22Rv1 (cell line): Measurements from ENCODE around the gene ARHGAP27.

ENCODE experiments used
- H3K27ac ChIP-seq: fragments of 450-650 bp; 2 replicates; pipeline ENCODE4 v1.5.1; 2017
- CTCF ChIP-seq: fragments of 450-650 bp; IDR thresholded peaks from 2 replicates; pipeline ENCODE4 v1.5.1; 2017; ENCODE audit warnings: mild to moderate bottlenecking
- ZFX ChIP-seq: fragments of 450-650 bp; IDR thresholded peaks from 2 replicates; pipeline ENCODE4 v1.6.1; 2017; ENCODE audit warnings: antibody characterized with exemption, borderline replicate concordance

The ARHGAP27 gene

GRCh38 chr17:45433159-45433535 lies 477 bp upstream of the ARHGAP27 start:
- H3K27ac ChIP-seq = no peak overlapping the region
- TF ChIP-seq ZFX (no peak), CTCF (no peak)

- TF ChIP-seq CTCF = no peak
- no peak for TF ChIP-seq ZFX
- no peak overlapping the region; the same call in 1 of the 2 replicates for H3K27ac ChIP-seq
These were observed 902 bp downstream of the ARHGAP27 start for GRCh38 chr17:45431531-45432404.

GRCh38 chr17:45430738-45431530 lies 1.7 kb downstream of the ARHGAP27 start:
- TF ChIP-seq CTCF (no peak), ZFX (no peak)
- H3K27ac ChIP-seq = peak overlapping the region; percentile 34; the same call in 1 of the 2 replicates

- TF ChIP-seq CTCF (no peak), ZFX (no peak)
- no peak overlapping the region for H3K27ac ChIP-seq
These were observed 2.5 kb downstream of the ARHGAP27 start for GRCh38 chr17:45430006-45430737.

GRCh38 chr17:45429339-45430005 lies 3.2 kb downstream of the ARHGAP27 start:
- TF ChIP-seq ZFX (no peak), CTCF (no peak)
- H3K27ac ChIP-seq = no peak overlapping the region

- peak overlapping the region; percentile 43 for H3K27ac ChIP-seq
These were observed 3.7 kb downstream of the ARHGAP27 start for GRCh38 chr17:45428931-45429338.

More at GRCh38 chr17:45428931-45429338, 3.7 kb downstream of the ARHGAP27 start:
- TF ChIP-seq ZFX (no peak), CTCF (no peak)
